Muscle of back (tissue), 11 donors: Measurements from ENCODE around the gene DDX5. TPM values are rescaled to one million over a fixed set of nuclear protein-coding genes. Genes with fewer than 3 reads are reported as not detected.

Experiments
- DNase-seq, 3 donors: peaks; one replicate each; pipeline versions ENCODE4 v3.0.0 to v3.0.0-alpha.2; 2013
- polyA plus RNA-seq, 10 donors: library from polyadenylated mRNA; unstranded; fragments of 120-200 nt; gene quantifications; one replicate each; pipeline ENCODE4 v1.2.1, GENCODE V29; 2013; ENCODE audit not compliant: insufficient read length in 10 of 10

The DDX5 gene
- polyA plus RNA-seq, 10 donors: 341 to 533 (median 463) TPM

DNA sequence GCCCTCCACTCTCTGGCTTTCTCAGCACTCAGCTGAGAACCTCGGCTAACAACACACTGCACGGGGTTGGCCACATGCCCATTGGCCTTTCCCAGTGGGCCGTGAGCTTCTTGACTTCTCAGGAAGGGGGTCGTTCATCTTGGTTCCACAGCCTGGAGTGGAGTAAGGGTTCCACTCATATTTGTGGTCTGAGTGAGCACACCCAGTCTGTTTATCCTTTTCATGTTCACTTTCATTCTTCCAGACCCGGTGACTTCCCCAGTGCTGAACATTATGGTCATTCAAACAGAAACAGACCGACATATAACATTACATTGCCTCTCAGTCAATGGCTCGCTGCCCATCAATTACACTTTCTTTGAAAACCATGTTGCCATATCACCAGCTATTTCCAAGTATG lies 48.9 kb downstream of the DDX5 start:
- no peak for DNase-seq

DNA sequence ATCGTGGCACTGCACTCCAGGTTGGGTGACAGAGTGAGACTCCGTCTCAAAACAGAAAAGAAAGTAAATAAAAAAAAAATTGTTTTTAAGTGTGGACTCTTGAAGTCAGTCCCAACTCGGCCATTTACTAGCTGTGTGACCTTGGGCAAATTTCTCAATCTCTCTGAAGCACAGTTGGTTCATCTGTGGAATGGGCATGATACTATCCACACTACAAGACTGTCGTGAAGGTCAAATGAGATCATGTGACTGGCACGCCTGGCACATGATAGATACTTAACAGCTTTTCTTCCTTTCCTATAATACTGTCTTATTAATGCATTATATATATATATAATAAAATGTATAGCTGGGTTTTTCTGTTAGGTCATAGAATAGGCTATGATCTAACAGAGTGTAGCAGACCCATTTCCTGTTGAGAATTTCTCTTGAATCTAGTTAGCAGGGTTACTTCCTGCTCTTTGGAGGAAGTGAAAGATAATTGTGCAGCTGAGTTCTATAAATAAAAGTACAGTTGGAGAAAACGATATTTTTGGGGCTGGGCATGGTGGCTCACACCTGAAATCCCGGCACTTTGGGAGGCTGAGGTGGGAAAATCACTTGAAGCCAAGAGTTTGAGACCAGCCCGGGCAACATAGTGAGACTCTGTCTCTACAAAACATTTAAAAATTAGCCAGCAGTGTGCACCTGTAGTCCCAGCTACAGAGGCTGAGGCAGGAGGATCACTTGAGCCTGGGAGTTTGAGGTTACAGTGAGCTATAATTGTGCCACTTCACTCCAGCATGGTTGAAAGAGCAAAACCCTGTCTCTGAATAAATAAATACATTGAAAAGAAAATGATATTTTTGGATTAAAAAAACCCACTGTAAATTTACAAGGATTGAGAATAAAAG lies 49.9 kb downstream of the DDX5 start:
- DNase-seq: no peak

DNA sequence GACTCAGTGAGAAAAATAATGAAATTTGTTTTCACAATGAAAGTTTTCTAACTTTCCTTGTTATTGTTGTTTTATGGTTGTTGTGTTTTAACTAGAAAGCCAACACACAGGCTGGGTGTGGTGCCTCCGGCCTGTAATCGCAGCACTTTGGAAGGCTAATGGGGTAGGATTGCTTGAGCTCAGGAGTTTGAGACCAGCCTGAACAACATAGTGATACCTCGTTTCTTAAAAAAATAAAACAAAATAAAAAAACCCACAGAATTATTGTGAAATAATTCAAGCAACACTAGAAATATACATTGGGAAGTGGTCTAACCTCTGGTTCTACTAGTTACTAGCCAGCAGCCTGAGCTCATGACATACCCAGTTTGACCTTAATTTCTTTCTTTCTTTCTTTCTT lies 56.5 kb downstream of the DDX5 start:
- DNase-seq: no peak

DNA sequence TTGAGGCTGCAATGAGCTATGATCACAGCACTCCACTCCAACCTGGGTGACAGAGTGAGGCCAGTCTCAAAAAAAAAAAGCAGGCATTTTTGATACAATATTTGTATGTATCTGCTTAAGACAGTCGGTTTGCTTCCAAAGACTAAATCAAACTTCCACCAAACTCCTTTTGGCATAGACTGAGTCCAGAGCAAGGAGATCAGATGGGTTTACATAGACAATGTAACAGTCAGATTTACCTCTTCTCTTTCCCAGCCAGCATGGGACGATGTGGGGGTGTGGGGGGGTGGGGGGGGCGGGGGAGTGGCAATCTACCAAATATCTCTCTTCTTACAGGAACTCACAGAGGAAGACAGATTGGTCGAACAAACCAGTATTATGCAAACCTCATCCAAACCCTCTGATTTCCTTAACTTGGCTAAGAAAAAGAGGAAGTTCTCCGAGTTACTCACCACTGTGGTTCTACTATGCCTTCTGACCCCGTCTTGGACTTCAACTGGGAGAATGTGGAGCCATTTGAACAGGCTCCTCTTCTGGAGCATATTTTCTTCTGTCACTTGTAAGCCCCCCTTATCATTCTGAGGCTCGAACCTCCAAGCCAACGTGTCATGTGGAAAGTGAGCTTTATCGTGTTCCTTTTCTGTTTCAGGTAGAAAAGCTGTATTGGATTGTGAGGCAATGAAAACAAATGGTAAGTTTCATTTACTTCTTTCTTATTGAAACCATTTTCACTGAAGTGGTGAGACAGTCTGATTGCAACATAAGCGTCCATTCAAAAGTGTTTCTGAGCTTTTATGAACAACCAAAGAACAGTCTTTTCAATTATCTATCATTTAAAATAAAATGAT lies 57.2 kb downstream of the DDX5 start, which contains the start of gene MILR1:
TSS of gene MILR1 (plus strand) at position 451 of the 848 bp plus-strand sequence. CDS start at position 505, 54 bp downstream.
- peak in 2 of 3 donors; percentile 34 to 64 for DNase-seq

Other genes with a start within 250 kb of the DDX5 start
- gene TEX2, start 243.0 kb downstream of the DDX5 start, polyA plus RNA-seq: 10 to 100 TPM; 17.9 to 24.7 (median 20.8) TPM
- 100 to 1,000 TPM; 111 to 233 (median 178) TPM for gene PECAM1, start 115.4 kb downstream of the DDX5 start, polyA plus RNA-seq
- gene MILR1, start 57.2 kb downstream of the DDX5 start, polyA plus RNA-seq: 1 to 10 TPM; 3.1 to 8.6 (median 3.7) TPM
- 10 to 100 TPM; 12.5 to 37.1 (median 19.4) TPM for gene POLG2, start 9.2 kb downstream of the DDX5 start, polyA plus RNA-seq
- 10 to 100 TPM; 30.2 to 91.3 (median 47.6) TPM for gene CEP95, start 688 bp upstream of the DDX5 start, polyA plus RNA-seq
- 10 to 100 TPM; 20.1 to 30.9 (median 25.7) TPM for gene SMURF2, start 156.0 kb upstream of the DDX5 start, polyA plus RNA-seq